ENCODE results near the gene UNC13B. TPM values are rescaled to one million over a fixed set of nuclear protein-coding genes. Genes with fewer than 3 reads are reported as not detected.

Gene UNC13B
- polyA plus RNA-seq, 1 experiment = 13.2 TPM

DNA sequence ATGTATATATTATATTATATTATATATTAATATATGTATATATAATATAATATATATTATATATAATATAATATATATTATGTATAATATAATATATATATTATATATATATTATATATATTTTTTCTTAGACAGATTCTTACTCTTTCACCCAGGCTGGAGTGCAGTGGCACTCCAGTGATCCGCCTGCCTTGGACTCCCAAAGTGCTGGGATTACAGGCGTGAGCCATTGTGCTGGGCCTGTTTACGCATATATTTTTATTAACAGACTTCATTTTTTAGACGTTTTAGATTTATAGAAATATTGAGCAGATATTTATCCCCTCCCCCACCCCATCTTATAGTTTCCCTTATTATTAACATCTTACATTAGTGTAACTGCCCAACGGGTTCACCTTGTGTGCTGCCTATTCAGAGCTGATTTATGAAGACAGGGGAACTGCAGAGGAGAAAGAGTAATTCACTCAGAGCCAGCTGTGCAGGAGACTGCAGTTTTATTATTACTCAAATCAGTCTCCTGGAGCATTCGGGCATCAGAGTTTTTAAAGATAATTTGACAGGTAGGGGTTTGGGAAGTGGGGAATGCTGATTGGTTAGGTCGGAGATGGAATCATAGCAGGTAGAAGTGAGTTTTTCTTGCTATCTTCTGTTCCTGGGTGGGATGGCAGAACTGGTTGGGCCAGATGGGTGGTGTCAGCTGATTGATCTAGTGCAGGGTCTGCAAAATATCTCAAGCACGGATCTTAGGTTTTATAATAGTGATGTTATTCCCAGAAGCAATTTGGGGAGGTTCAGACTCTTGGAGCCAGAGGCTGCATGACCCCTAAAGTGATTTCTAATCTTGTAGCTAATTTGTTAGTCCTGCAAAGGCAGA lies 93.4 kb downstream of the UNC13B start:
- CTCF ChIA-PET = interaction anchor here (0.5 to 1.1 kb wide), 3 partner anchors 8 to 18 kb away, joined by 3 to 4 read pairs (median 3); no protein-coding TSS in a partner anchor
- POLR2A ChIA-PET = no interaction called here

GRCh38 chr9:35257986-35258659 lies 96.3 kb downstream of the UNC13B start:
- POLR2A ChIA-PET = no interaction called here

More for the DNA sequence above, 93.4 kb downstream of the UNC13B start:
- DNase-seq (ENCODE audit: low read depth) = no peak
- Histone ChIP-seq H3K36me3 (ENCODE audit: control insufficient read depth, insufficient read depth, low read length) (no peaks in the 10 kb centered on the region), H3K27me3 (ENCODE audit: control insufficient read depth, insufficient read depth, low read length) (no peaks in the 10 kb centered on the region), H3K4me3 (ENCODE audit: low read depth, low read length) (no peak overlapping the region)
- TF ChIP-seq, protein P1, sequence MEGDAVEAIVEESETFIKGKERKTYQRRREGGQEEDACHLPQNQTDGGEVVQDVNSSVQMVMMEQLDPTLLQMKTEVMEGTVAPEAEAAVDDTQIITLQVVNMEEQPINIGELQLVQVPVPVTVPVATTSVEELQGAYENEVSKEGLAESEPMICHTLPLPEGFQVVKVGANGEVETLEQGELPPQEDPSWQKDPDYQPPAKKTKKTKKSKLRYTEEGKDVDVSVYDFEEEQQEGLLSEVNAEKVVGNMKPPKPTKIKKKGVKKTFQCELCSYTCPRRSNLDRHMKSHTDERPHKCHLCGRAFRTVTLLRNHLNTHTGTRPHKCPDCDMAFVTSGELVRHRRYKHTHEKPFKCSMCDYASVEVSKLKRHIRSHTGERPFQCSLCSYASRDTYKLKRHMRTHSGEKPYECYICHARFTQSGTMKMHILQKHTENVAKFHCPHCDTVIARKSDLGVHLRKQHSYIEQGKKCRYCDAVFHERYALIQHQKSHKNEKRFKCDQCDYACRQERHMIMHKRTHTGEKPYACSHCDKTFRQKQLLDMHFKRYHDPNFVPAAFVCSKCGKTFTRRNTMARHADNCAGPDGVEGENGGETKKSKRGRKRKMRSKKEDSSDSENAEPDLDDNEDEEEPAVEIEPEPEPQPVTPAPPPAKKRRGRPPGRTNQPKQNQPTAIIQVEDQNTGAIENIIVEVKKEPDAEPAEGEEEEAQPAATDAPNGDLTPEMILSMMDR (IDR thresholded peaks at IDR 0.05; ENCODE audit: insufficient read depth, low read depth, low read length) = no peak

GRCh38 chr9:35258660-35259474 lies 97.1 kb downstream of the UNC13B start:
- POLR2A ChIA-PET = interaction anchor here (0.6 kb wide), 1 partner anchor 262 kb away, joined by 4 read pairs; no protein-coding TSS in a partner anchor
- Histone ChIP-seq H3K27me3 (ENCODE audit: control insufficient read depth, insufficient read depth, low read length) (no peaks in the 10 kb centered on the region), H3K4me3 (ENCODE audit: low read depth, low read length) (no peak overlapping the region), H3K36me3 (ENCODE audit: control insufficient read depth, insufficient read depth, low read length) (no peaks in the 10 kb centered on the region)
- CTCF ChIA-PET = interaction anchor here (0.6 to 1.5 kb wide), 20 partner anchors 9 to 359 kb away, joined by 3 to 17 read pairs (median 4); partner anchors contain the start of genes ATOSB and UNC13B
- DNase-seq (ENCODE audit: low read depth) = peak; percentile 39
- TF ChIP-seq, protein P1 (IDR thresholded peaks at IDR 0.05; ENCODE audit: insufficient read depth, low read depth, low read length) = peak; percentile 82

More at GRCh38 chr9:35257986-35258659, 96.3 kb downstream of the UNC13B start:
- CTCF ChIA-PET = interaction anchor here (0.6 to 1.5 kb wide), 11 partner anchors 15 to 359 kb away, joined by 3 to 17 read pairs (median 4); partner anchors contain the start of gene ATOSB
- H3K4me3 ChIP-seq (ENCODE audit: low read depth, low read length) = no peak overlapping the region
- H3K36me3 ChIP-seq (ENCODE audit: control insufficient read depth, insufficient read depth, low read length) = no peaks in the 10 kb centered on the region
- DNase-seq (ENCODE audit: low read depth) = no peak
- TF ChIP-seq, protein P1 (IDR thresholded peaks at IDR 0.05; ENCODE audit: insufficient read depth, low read depth, low read length) = no peak
- H3K27me3 ChIP-seq (ENCODE audit: control insufficient read depth, insufficient read depth, low read length) = no peaks in the 10 kb centered on the region

- CTCF ChIA-PET = interaction anchor here (1.4 kb wide), 2 partner anchors 15 to 98 kb away, joined by 4 to 5 read pairs; partner anchors contain the start of gene UNC13B
- Histone ChIP-seq H3K27me3 (ENCODE audit: control insufficient read depth, insufficient read depth, low read length) (no peaks in the 10 kb centered on the region), H3K4me3 (ENCODE audit: low read depth, low read length) (no peak overlapping the region), H3K36me3 (ENCODE audit: control insufficient read depth, insufficient read depth, low read length) (no peaks in the 10 kb centered on the region)
- no peak for DNase-seq (ENCODE audit: low read depth)
- TF ChIP-seq, protein P1 (IDR thresholded peaks at IDR 0.05; ENCODE audit: insufficient read depth, low read depth, low read length) = no peak
- POLR2A ChIA-PET = no interaction called here
These were observed 98.4 kb downstream of the UNC13B start for GRCh38 chr9:35260186-35260585.

Measured in BJ (cell line).